H1 (cell line): Measurements from ENCODE around the gene PTTG1IP. TPM values are rescaled to one million over a fixed set of nuclear protein-coding genes. Genes with fewer than 3 reads are reported as not detected.
"Not testable (repeated sequence)": the region's sequence is repeated elsewhere in the genome, so short reads cannot be mapped to it uniquely, and the experiment has no call there.

ENCODE experiments used
- CTCF ChIA-PET: fragments of 300-600 bp; sonication (Branson Sonifier 250); formaldehyde crosslinking; loops from one replicate; lab custom pipeline; 2021; ENCODE audit not compliant: partially characterized antibody; lab: Charles Lee
- POLR2A ChIA-PET: fragments of 300-600 bp; sonication (Branson Sonifier 250); formaldehyde crosslinking; loops from one replicate; lab custom pipeline; 2021; ENCODE audit warnings: inconsistent platforms; ENCODE audit not compliant: partially characterized antibody; lab: Charles Lee
- DNase-seq, 2 experiments: peaks; one replicate each; pipeline versions ENCODE4 v3.0.0 to v3.0.0-alpha.2; 2010 to 2022; ENCODE audit warnings: low spot score in 2 of 2, low read depth in 1 of 2, mixed read lengths in 1 of 2
- FAIRE-seq: peaks from 2 replicates; lab custom pipeline; 2011; peaks lifted over from hg19 to GRCh38; lab: Jason Lieb, UNC
- H2AFZ ChIP-seq: 2 replicates; pipeline ENCODE4 v1.8.1; 2012; ENCODE audit warnings: low read length, inconsistent platforms
- H2AK5ac ChIP-seq: 2 replicates; pipeline ENCODE4 v1.6.1; 2013; ENCODE audit warnings: low read depth, low read length
- H2BK120ac ChIP-seq: replicated peaks from 2 replicates; pipeline ENCODE3; 2013; ENCODE audit warnings: low read depth, low read length, inconsistent platforms
- H2BK12ac ChIP-seq: 2 replicates; pipeline ENCODE4 v1.6.1; 2013; ENCODE audit warnings: low read depth, low read length
- H2BK15ac ChIP-seq: 2 replicates; pipeline ENCODE4 v1.6.1; 2013; ENCODE audit warnings: low read length
- H2BK20ac ChIP-seq: 2 replicates; pipeline ENCODE4 v1.6.1; 2013; ENCODE audit warnings: low read length
- H2BK5ac ChIP-seq: 2 replicates; pipeline ENCODE4 v1.6.1; 2013; ENCODE audit warnings: low read depth, low read length
- H3K14ac ChIP-seq: 2 replicates; pipeline ENCODE4 v1.6.1; 2013; ENCODE audit warnings: inconsistent platforms; ENCODE audit not compliant: insufficient read length
- H3K18ac ChIP-seq: 2 replicates; pipeline ENCODE4 v1.6.1; 2013; ENCODE audit warnings: low read length; ENCODE audit errors: extremely low read depth
- H3K23ac ChIP-seq: 2 replicates; pipeline ENCODE4 v1.6.1; 2013; ENCODE audit warnings: inconsistent platforms; ENCODE audit not compliant: insufficient read length
- H3K23me2 ChIP-seq: 2 replicates; pipeline ENCODE4 v1.6.1; 2013; ENCODE audit warnings: low read depth, low read length
- H3K27ac ChIP-seq: 2 replicates; pipeline ENCODE4 v1.6.1; 2011; ENCODE audit warnings: low read depth, low read length, inconsistent platforms
- H3K27me3 ChIP-seq, 4 experiments: replicated peaks in 1 of 4; 1 replicate in 1 of 4; 2 replicates in 3 of 4; pipeline versions ENCODE4 v1.6.1 to v1.8.1; 2011 to 2013; ENCODE audit warnings: low read length in 3 of 4, mild to moderate bottlenecking in 3 of 4, inconsistent platforms in 2 of 4, mixed read lengths in 2 of 4, moderate library complexity in 1 of 4; ENCODE audit not compliant: control insufficient read depth in 3 of 4, insufficient read depth in 3 of 4; ENCODE audit errors: extremely low read depth in 1 of 4
- H3K36me3 ChIP-seq, 4 experiments: 2 replicates each; pipeline versions ENCODE4 v1.6.1 to v1.8.1; 2011 to 2013; ENCODE audit warnings: mild to moderate bottlenecking in 4 of 4, low read length in 3 of 4, moderate library complexity in 2 of 4, control low read depth in 1 of 4, inconsistent platforms in 1 of 4; ENCODE audit not compliant: insufficient read depth in 4 of 4, control insufficient read depth in 2 of 4
- H3K4ac ChIP-seq: replicated peaks from 2 replicates; pipeline ENCODE3; 2013; ENCODE audit warnings: low read length, low read depth, mixed read lengths, inconsistent platforms; ENCODE audit not compliant: insufficient read length
- H3K4me1 ChIP-seq, 4 experiments: replicated peaks in 1 of 4; 1 replicate in 1 of 4; 2 replicates in 3 of 4; pipeline versions ENCODE4 v1.6.1 to v1.8.1; 2011 to 2013; ENCODE audit warnings: low read length in 3 of 4, inconsistent platforms in 2 of 4, mixed read lengths in 1 of 4; ENCODE audit not compliant: insufficient read depth in 4 of 4, control insufficient read depth in 3 of 4
- H3K4me2 ChIP-seq, 2 experiments: 2 replicates each; pipeline versions ENCODE4 v1.6.1 to v1.8.1; 2011 to 2013; ENCODE audit warnings: low read depth in 2 of 2, low read length in 2 of 2, control low read depth in 1 of 2, inconsistent platforms in 1 of 2, mild to moderate bottlenecking in 1 of 2; ENCODE audit not compliant: insufficient read depth in 1 of 2
- H3K4me3 ChIP-seq, 4 experiments: fragments of 200-600, 300-600 bp in 1 of 4; sonication (generic), shearing (Covaris generic), sonication (Bioruptor Twin) in 1 of 4; 2 replicates each; pipeline versions ENCODE4 v1.5.1 to v1.8.1; 2011 to 2016; ENCODE audit warnings: low read length in 4 of 4, low read depth in 3 of 4, control low read depth in 2 of 4, inconsistent platforms in 2 of 4, mild to moderate bottlenecking in 2 of 4, mixed read lengths in 1 of 4, moderate library complexity in 1 of 4; ENCODE audit not compliant: insufficient read depth in 2 of 4; ENCODE audit errors: extremely low read depth in 1 of 4
- H3K56ac ChIP-seq: replicated peaks from 2 replicates; pipeline ENCODE3; 2013; ENCODE audit warnings: low read depth, mild to moderate bottlenecking, mixed read lengths, low read length, inconsistent platforms; ENCODE audit not compliant: insufficient read length
- H3K79me1 ChIP-seq: 2 replicates; pipeline ENCODE4 v1.6.1; 2013; ENCODE audit warnings: low read depth, low read length, control low read depth
- H3K79me2 ChIP-seq, 2 experiments: 2 replicates each; pipeline versions ENCODE4 v1.6.1 to v1.8.1; 2012 to 2013; ENCODE audit warnings: low read length in 2 of 2, mild to moderate bottlenecking in 2 of 2, inconsistent platforms in 1 of 2; ENCODE audit not compliant: insufficient read depth in 2 of 2, control insufficient read depth in 1 of 2
- H3K9ac ChIP-seq, 4 experiments: replicated peaks in 1 of 4; 1 replicate in 1 of 4; 2 replicates in 3 of 4; pipeline versions ENCODE4 v1.6.1 to v1.8.1; 2011 to 2013; ENCODE audit warnings: low read depth in 3 of 4, low read length in 3 of 4, control low read depth in 2 of 4, mild to moderate bottlenecking in 2 of 4, moderate library complexity in 2 of 4, inconsistent platforms in 1 of 4; ENCODE audit errors: extremely low read depth in 1 of 4
- H3K9me3 ChIP-seq, 2 experiments: 2 replicates each; pipeline versions ENCODE4 v1.6.1 to v1.8.1; 2012 to 2013; ENCODE audit warnings: mild to moderate bottlenecking in 2 of 2, moderate library complexity in 2 of 2, control low read depth in 1 of 2, inconsistent platforms in 1 of 2, low read depth in 1 of 2, low read length in 1 of 2, mixed read lengths in 1 of 2; ENCODE audit not compliant: insufficient read depth in 2 of 2
- H4K20me1 ChIP-seq, 2 experiments: replicated peaks in 1 of 2; 2 replicates each; pipeline versions ENCODE3 to v1.8.1; 2011 to 2013; ENCODE audit warnings: inconsistent platforms in 2 of 2, low read length in 2 of 2, mild to moderate bottlenecking in 1 of 2; ENCODE audit not compliant: insufficient read depth in 2 of 2, control insufficient read depth in 1 of 2
- H4K5ac ChIP-seq: 2 replicates; pipeline ENCODE4 v1.6.1; 2013; ENCODE audit warnings: low read length, low read depth, mixed read lengths, inconsistent platforms; ENCODE audit not compliant: insufficient read length
- H4K8ac ChIP-seq: 2 replicates; pipeline ENCODE4 v1.8.0; 2013; ENCODE audit warnings: mild to moderate bottlenecking, moderate library complexity, low read length, inconsistent platforms; ENCODE audit not compliant: insufficient read depth; ENCODE audit errors: extremely low read depth
- H4K91ac ChIP-seq: replicated peaks from 2 replicates; pipeline ENCODE3; 2013; ENCODE audit warnings: low read length, mixed read lengths, inconsistent platforms; ENCODE audit not compliant: insufficient read length
- WGBS, 2 experiments: shearing (Covaris generic) in 1 of 2; methylation state at CpG; one replicate each; pipeline versions ENCODE4 v1.1.6 to v1.1.7; 2013 to 2015; ENCODE audit warnings: low lambda C conversion rate in 2 of 2, mixed read lengths in 2 of 2, inconsistent platforms in 1 of 2, low coverage in 1 of 2, missing lambda C conversion rate in 1 of 2; ENCODE audit not compliant: insufficient replicate concordance in 2 of 2, insufficient coverage in 1 of 2, insufficient read length in 1 of 2; ENCODE audit errors: extremely low coverage in 1 of 2, missing lambda C conversion rate in 1 of 2; 5-methylcytosine and 5-hydroxymethylcytosine counted together
- polyA plus RNA-seq, 7 experiments: library from polyadenylated mRNA; depleted of rRNA in 3 of 7; stranded (reverse) in 5 of 7; unstranded in 2 of 7; fragments of >200 nt in 5 of 7; fragments of 200-250 nt in 2 of 7; gene quantifications; 1 replicate in 5 of 7; 2 replicates in 1 of 7; 4 replicates in 1 of 7; pipeline versions ENCODE4 v1.2.1 to v1.2.3, GENCODE V29; 2011 to 2013; ENCODE audit warnings: missing spikeins in 2 of 7, mixed read lengths in 2 of 7
- total RNA-seq: library from RNA; stranded (reverse); fragmentation: NEBNext Ultra II Directional; extraction: Animal tissue kit (Norgen Biotek cat#: 25700); gene quantifications from 2 replicates; pipeline ENCODE4 v1.2.1, GENCODE V29; 2021

PTTG1IP gene
- total and polyA plus RNA-seq, 2 of the 8 experiments (the other 6 are each of a cell fraction or from before 2014, with no cell fraction given), result 90.8 to 130 TPM

DNA sequence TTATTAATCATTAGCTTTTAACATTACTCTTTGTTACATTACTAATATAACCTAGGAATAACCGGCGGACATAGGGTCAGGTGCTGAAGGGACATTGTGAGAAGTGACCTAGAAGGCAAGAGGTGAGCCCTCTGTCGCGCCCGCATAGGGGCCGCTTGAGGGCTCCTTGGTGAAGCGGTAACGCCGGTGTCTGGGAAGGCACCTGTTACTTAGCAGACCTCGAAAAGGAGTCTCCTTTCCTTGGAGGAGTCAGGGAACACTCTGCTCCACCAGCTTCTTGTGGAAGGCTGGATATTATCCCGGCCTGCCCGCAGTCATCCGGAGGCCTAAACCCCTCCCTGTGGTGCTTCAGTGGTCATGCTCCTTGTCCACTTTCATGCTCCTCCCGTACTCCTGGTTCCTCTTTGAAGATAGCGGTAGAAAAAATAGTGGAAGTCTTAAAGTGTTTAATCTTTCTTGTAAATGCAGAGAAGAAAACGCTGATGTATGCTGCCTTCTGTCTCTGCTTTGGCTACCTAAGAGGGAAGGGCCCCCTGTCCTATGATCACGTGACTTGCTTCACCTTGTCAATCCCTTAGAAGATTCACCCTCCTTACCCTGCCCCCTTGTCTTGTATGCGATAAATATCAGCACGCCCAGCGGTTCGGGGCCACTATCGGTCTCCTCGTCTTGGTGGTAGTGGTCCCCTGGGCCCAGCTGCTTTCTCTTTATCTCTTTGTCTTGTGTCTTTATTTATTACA lies 40.8 kb downstream of the PTTG1IP start:
- FAIRE-seq, H3K4me2 ChIP-seq, H2AFZ ChIP-seq, H3K36me3 ChIP-seq, H3K23me2 ChIP-seq, H3K79me1 ChIP-seq, H3K9ac ChIP-seq, H3K4me1 ChIP-seq, H4K5ac ChIP-seq, H3K27ac ChIP-seq, H3K4ac ChIP-seq, H2AK5ac ChIP-seq, H2BK15ac ChIP-seq, H2BK12ac ChIP-seq, H3K4me3 ChIP-seq, DNase-seq, H3K18ac ChIP-seq, H4K91ac ChIP-seq, H2BK120ac ChIP-seq, H2BK5ac ChIP-seq, H2BK20ac ChIP-seq, H3K56ac ChIP-seq, H4K8ac ChIP-seq, H3K23ac ChIP-seq, H3K14ac ChIP-seq, H3K79me2 ChIP-seq, H4K20me1 ChIP-seq, H3K27me3 ChIP-seq: not testable (repeated sequence)
- 90% methylated on average over 23 of the region's 23 CpGs; no CpG with 5 or more reads in 1 of the 2 experiments for WGBS, 2 experiments
- POLR2A ChIA-PET, result interaction anchor here (1.3 kb wide), 1 partner anchor 15 kb away, joined by 3 read pairs; the partner anchor contains the start of gene SUMO3
- H3K9me3 ChIP-seq, result peaks cover 14 to 18% of the 10 kb centered on the region in 2 experiments
- CTCF ChIA-PET, result interaction anchor here (1.4 to 1.6 kb wide), 2 partner anchors 61 to 343 kb away, joined by 4 read pairs; no protein-coding TSS in a partner anchor
